SK-N-SH (cell line): ENCODE results near the gene MAMSTR. TPM values are rescaled to one million over a fixed set of nuclear protein-coding genes. Genes with fewer than 3 reads are reported as not detected.

Source experiments
- CTCF ChIA-PET: fragments of 300-600, 350-600 bp; formaldehyde crosslinking; extraction: SDS; loops from one replicate; lab custom pipeline; 2021; lab: Yijun Ruan, JAX
- POLR2A ChIA-PET: fragments of 350-600 bp; sonication (Branson Sonifier 250); formaldehyde crosslinking; extraction: SDS; loops from one replicate; lab custom pipeline; 2020; ENCODE audit warnings: antibody characterized with exemption, inconsistent platforms; lab: Yijun Ruan, JAX
- DNase-seq: peaks from one replicate; pipeline ENCODE4 v3.0.0; 2012
- H2AFZ ChIP-seq: fragments of 200-600 bp; sonication (generic); 2 replicates; pipeline ENCODE4 v1.8.1; 2016; ENCODE audit warnings: antibody characterized with exemption, mild to moderate bottlenecking, low read depth
- H3F3A ChIP-seq: fragments of 200-600 bp; sonication (generic); replicated peaks from 2 replicates; pipeline ENCODE3; 2016; ENCODE audit warnings: antibody characterized with exemption, mild to moderate bottlenecking; ENCODE audit not compliant: insufficient read depth
- H3K27ac ChIP-seq, 2 experiments: fragments of 200-500 bp in 1 of 2; fragments of 200-600 bp in 1 of 2; sonication (Bioruptor generic) in 1 of 2; sonication (generic), shearing (Covaris generic) in 1 of 2; 2 replicates each; pipeline versions ENCODE4 v1.5.1 to v1.6.1; 2014 to 2016; ENCODE audit warnings: low read depth in 2 of 2, inconsistent platforms in 1 of 2, low read length in 1 of 2, mild to moderate bottlenecking in 1 of 2, mixed read lengths in 1 of 2
- H3K27me3 ChIP-seq: fragments of 200-600 bp; sonication (generic), shearing (Covaris generic); 2 replicates; pipeline ENCODE4 v1.6.1; 2016; ENCODE audit warnings: mixed run types; ENCODE audit not compliant: insufficient read depth
- H3K36me3 ChIP-seq, 2 experiments: fragments of 200-500 bp in 1 of 2; fragments of 200-600 bp in 1 of 2; sonication (Bioruptor generic) in 1 of 2; sonication (generic) in 1 of 2; replicated peaks in 1 of 2; 2 replicates each; pipeline versions ENCODE3 to v1.5.1; 2014 to 2016; ENCODE audit warnings: low read length in 1 of 2, mild to moderate bottlenecking in 1 of 2; ENCODE audit not compliant: insufficient read depth in 2 of 2, control insufficient read depth in 1 of 2
- H3K4me1 ChIP-seq, 2 experiments: fragments of 200-500 bp in 1 of 2; fragments of 200-600 bp in 1 of 2; sonication (Bioruptor generic) in 1 of 2; sonication (generic), shearing (Covaris generic) in 1 of 2; 2 replicates each; pipeline versions ENCODE4 v1.5.1 to v1.6.1; 2014 to 2016; ENCODE audit warnings: low read depth in 1 of 2, low read length in 1 of 2, mixed run types in 1 of 2; ENCODE audit not compliant: insufficient read depth in 2 of 2, control insufficient read depth in 1 of 2
- H3K4me2 ChIP-seq: fragments of 200-600 bp; sonication (generic), shearing (Covaris generic); 2 replicates; pipeline ENCODE4 v1.6.1; 2017; ENCODE audit warnings: mixed run types
- H3K4me3 ChIP-seq, 2 experiments: fragments of 200-500 bp in 1 of 2; fragments of 200-600 bp in 1 of 2; sonication (Bioruptor generic) in 1 of 2; sonication (generic), shearing (Covaris generic) in 1 of 2; 2 replicates each; pipeline versions ENCODE4 v1.5.1 to v1.8.1; 2014 to 2016; ENCODE audit warnings: low read depth in 2 of 2, inconsistent platforms in 1 of 2, low read length in 1 of 2, mild to moderate bottlenecking in 1 of 2, mixed read lengths in 1 of 2, moderate library complexity in 1 of 2
- H3K79me2 ChIP-seq: fragments of 200-600 bp; sonication (generic); 2 replicates; pipeline ENCODE4 v1.8.1; 2017; ENCODE audit warnings: mild to moderate bottlenecking; ENCODE audit not compliant: insufficient read depth
- H3K9ac ChIP-seq: fragments of 200-600 bp; sonication (generic); 2 replicates; pipeline ENCODE4 v1.6.1; 2017; ENCODE audit warnings: mixed run types
- H3K9me2 ChIP-seq: fragments of 200-600 bp; sonication (generic); 2 replicates; pipeline ENCODE4 v1.6.1; 2017; ENCODE audit warnings: mixed run types
- H3K9me3 ChIP-seq: fragments of 200-600 bp; sonication (generic); 2 replicates; pipeline ENCODE4 v1.6.1; 2017; ENCODE audit warnings: mixed run types, mild to moderate bottlenecking, moderate library complexity
- H4K20me1 ChIP-seq: fragments of 200-600 bp; sonication (generic); 2 replicates; pipeline ENCODE4 v1.6.1; 2017; ENCODE audit warnings: mild to moderate bottlenecking, mixed run types; ENCODE audit not compliant: insufficient read depth
- CHD2 ChIP-seq: fragments of 150-350 bp; IDR thresholded peaks from 2 replicates; pipeline ENCODE4 v1.6.1; 2018; ENCODE audit warnings: low read length; ENCODE audit not compliant: partially characterized antibody
- EP300 ChIP-seq, 2 experiments: IDR thresholded peaks; 2 replicates each; pipeline versions ENCODE4 v1.4.0 to v1.6.1; 2012; ENCODE audit warnings: borderline replicate concordance in 1 of 2, low read depth in 1 of 2, low read length in 1 of 2
- EZH2phosphoT487 ChIP-seq: fragments of 200-600 bp; sonication (generic); IDR thresholded peaks from 2 replicates; pipeline ENCODE4 v1.6.1; 2017; ENCODE audit warnings: low read depth, mixed run types, mild to moderate bottlenecking, antibody characterized with exemption, moderate library complexity, borderline replicate concordance
- FOSL2 ChIP-seq: IDR thresholded peaks from 2 replicates; pipeline ENCODE4 v1.4.0; 2012; ENCODE audit warnings: low read depth, mild to moderate bottlenecking, moderate library complexity, borderline replicate concordance
- IRF3 ChIP-seq: fragments of 150-350 bp; IDR thresholded peaks from 2 replicates; pipeline ENCODE4 v1.6.1; 2016; ENCODE audit warnings: mild to moderate bottlenecking, low read depth, low read length
- JUND ChIP-seq: IDR thresholded peaks from 2 replicates; pipeline ENCODE4 v1.4.0; 2012
- MEF2A ChIP-seq: IDR thresholded peaks from 2 replicates; pipeline ENCODE4 v1.4.0; 2012; ENCODE audit warnings: low read depth, borderline replicate concordance
- MXI1 ChIP-seq: IDR thresholded peaks from 2 replicates; pipeline ENCODE4 v1.6.1; 2012; ENCODE audit warnings: mild to moderate bottlenecking, low read depth, low read length, improper control_type of control experiment
- NFIC ChIP-seq: IDR thresholded peaks from 2 replicates; pipeline ENCODE4 v1.4.0; 2012; ENCODE audit warnings: borderline replicate concordance
- NRF1 ChIP-seq: IDR thresholded peaks from 2 replicates; pipeline ENCODE4 v1.6.1; 2012; ENCODE audit warnings: low read depth, mild to moderate bottlenecking, low read length
- RAD21 ChIP-seq: IDR thresholded peaks from 2 replicates; pipeline ENCODE4 v1.6.1; 2012; ENCODE audit warnings: mild to moderate bottlenecking, low read length
- RFX5 ChIP-seq: IDR thresholded peaks from 2 replicates; pipeline ENCODE4 v1.6.1; 2012; ENCODE audit warnings: mild to moderate bottlenecking, improper control_type of control experiment, low read length
- SIN3A ChIP-seq: IDR thresholded peaks from 2 replicates; pipeline ENCODE4 v1.6.1; 2012; ENCODE audit warnings: low read depth, mild to moderate bottlenecking, low read length, moderate library complexity, borderline replicate concordance
- TAF1 ChIP-seq: IDR thresholded peaks from 2 replicates; pipeline ENCODE4 v1.6.1; 2012; ENCODE audit warnings: low read depth, mild to moderate bottlenecking, low read length, moderate library complexity, borderline replicate concordance
- YY1 ChIP-seq: IDR thresholded peaks from 2 replicates; pipeline ENCODE4 v1.4.0; 2012; ENCODE audit warnings: low read depth, mild to moderate bottlenecking
- WGBS: methylation state at CpG from one replicate; pipeline ENCODE4 v1.1.6; 2017; ENCODE audit warnings: low lambda C conversion rate; 5-methylcytosine and 5-hydroxymethylcytosine counted together
- polyA plus RNA-seq, 3 experiments: library from polyadenylated mRNA; depleted of rRNA; stranded (reverse); fragments of >200 nt; gene quantifications; 2 replicates each; pipeline ENCODE4 v1.2.3, GENCODE V29; 2012
- TF ChIP-seq, protein P1 (sequence below): IDR thresholded peaks from 2 replicates; pipeline ENCODE4; 2012

Gene MAMSTR
- polyA plus RNA-seq, 1 of the 3 experiments (the other 2 are of a cell fraction) = 1.1 TPM

DNA sequence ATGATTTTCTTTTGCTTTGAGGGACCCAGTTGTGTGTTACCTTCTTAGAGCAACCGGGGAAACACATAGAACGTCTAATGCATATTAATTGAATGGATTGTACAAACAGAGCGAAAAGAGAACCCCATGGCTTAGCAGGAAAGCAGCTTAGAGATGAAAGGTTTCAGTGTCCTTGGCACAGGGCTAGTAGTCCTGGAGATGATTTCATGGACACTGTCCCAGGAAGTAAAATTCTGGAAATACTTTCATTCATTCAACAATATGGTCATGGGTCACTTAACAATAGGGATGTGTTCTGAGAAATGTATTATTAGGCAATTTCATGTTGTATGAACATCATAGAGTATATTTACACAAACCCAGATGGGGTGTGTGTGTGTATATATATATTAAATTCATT, 33.4 kb downstream of the MAMSTR start:
- no peaks in the 10 kb centered on the region for H3K27me3 ChIP-seq
- CTCF ChIA-PET = interaction anchor here (2.5 kb wide), 1 partner anchor 11 kb away, joined by 12 read pairs; no protein-coding TSS in a partner anchor
- WGBS = 77% methylated on average over 3 of the region's 3 CpGs
- POLR2A ChIA-PET = no interaction called here
- H3K36me3 ChIP-seq = no peaks in the 10 kb centered on the region
- DNase-seq = no peak
- no peaks in the 10 kb centered on the region for H3K9me3 ChIP-seq
- H2AFZ ChIP-seq = no peak overlapping the region
- no peaks in the 10 kb centered on the region for H3K9me2 ChIP-seq
- H3K4me1 ChIP-seq = no peaks in the 10 kb centered on the region
- H3F3A ChIP-seq = no peaks in the 10 kb centered on the region
- no peaks in the 10 kb centered on the region for H3K79me2 ChIP-seq
- no peak overlapping the region for H3K4me3 ChIP-seq
- no peak overlapping the region for H3K4me2 ChIP-seq
- H3K9ac ChIP-seq = no peak overlapping the region
- H3K27ac ChIP-seq = no peak overlapping the region
- TF ChIP-seq FOSL2 (no peak), TAF1 (no peak), MEF2A (no peak), NFIC (no peak), EP300 (IDR thresholded peaks at IDR 0.05; ENCODE audit: borderline replicate concordance in 1 of 2, low read depth in 1 of 2, low read length in 1 of 2) (no peak), RFX5 (no peak), SIN3A (no peak), JUND (no peak), YY1 (no peak), NRF1 (no peak), EZH2phosphoT487 (no peak)
- H4K20me1 ChIP-seq = no peaks in the 10 kb centered on the region

GRCh38 chr19:48685583-48685982, 33.9 kb downstream of the MAMSTR start:
- H3K79me2 ChIP-seq = no peaks in the 10 kb centered on the region
- no peak overlapping the region for H2AFZ ChIP-seq
- no peaks in the 10 kb centered on the region for H3K36me3 ChIP-seq
- no peaks in the 10 kb centered on the region for H3K9me3 ChIP-seq
- H3K4me1 ChIP-seq = no peaks in the 10 kb centered on the region
- H3K27me3 ChIP-seq = no peaks in the 10 kb centered on the region
- H3K27ac ChIP-seq = no peak overlapping the region
- 87% methylated on average over 9 of the region's 9 CpGs for WGBS
- H3K9me2 ChIP-seq = no peaks in the 10 kb centered on the region
- H3F3A ChIP-seq = no peaks in the 10 kb centered on the region
- H3K4me3 ChIP-seq = no peak overlapping the region
- no peak for DNase-seq
- no peaks in the 10 kb centered on the region for H4K20me1 ChIP-seq
- CTCF ChIA-PET = no interaction called here
- H3K4me2 ChIP-seq = no peak overlapping the region
- TF ChIP-seq, protein P1, sequence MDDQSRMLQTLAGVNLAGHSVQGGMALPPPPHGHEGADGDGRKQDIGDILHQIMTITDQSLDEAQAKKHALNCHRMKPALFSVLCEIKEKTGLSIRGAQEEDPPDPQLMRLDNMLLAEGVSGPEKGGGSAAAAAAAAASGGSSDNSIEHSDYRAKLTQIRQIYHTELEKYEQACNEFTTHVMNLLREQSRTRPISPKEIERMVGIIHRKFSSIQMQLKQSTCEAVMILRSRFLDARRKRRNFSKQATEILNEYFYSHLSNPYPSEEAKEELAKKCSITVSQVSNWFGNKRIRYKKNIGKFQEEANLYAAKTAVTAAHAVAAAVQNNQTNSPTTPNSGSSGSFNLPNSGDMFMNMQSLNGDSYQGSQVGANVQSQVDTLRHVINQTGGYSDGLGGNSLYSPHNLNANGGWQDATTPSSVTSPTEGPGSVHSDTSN = no peak
- no peak for TF ChIP-seq CHD2
- TF ChIP-seq YY1 = no peak
- no peak for TF ChIP-seq MXI1
- TF ChIP-seq NRF1 = no peak
- TF ChIP-seq RAD21 = no peak
- TF ChIP-seq IRF3 = no peak
- TF ChIP-seq, all 33 proteins: peak for 0
- H3K9ac ChIP-seq = no peak overlapping the region
- POLR2A ChIA-PET = no interaction called here
